Neural cell (in vitro differentiated cells): ENCODE measurements around the gene MAGI1. TPM values are rescaled to one million over a fixed set of nuclear protein-coding genes. Genes with fewer than 3 reads are reported as not detected.

ENCODE experiments used
- H2AFZ ChIP-seq: fragments of 200-600, 300-800 bp; sonication (generic), shearing (Covaris generic); 2 replicates; pipeline ENCODE4 v1.6.0; 2014; ENCODE audit warnings: low read depth, mild to moderate bottlenecking, antibody characterized with exemption, low read length, moderate library complexity
- H3F3A ChIP-seq: fragments of 200-600 bp; shearing (Covaris generic); 2 replicates; pipeline ENCODE4 v1.6.1; 2016; ENCODE audit warnings: mild to moderate bottlenecking, moderate library complexity, mixed read lengths, antibody characterized with exemption, low read length; ENCODE audit not compliant: insufficient read depth, poor library complexity, severe bottlenecking
- H3K27ac ChIP-seq: fragments of 200-600, 300-800 bp; sonication (generic), shearing (Covaris generic); 2 replicates; pipeline ENCODE4 v1.5.1; 2014; ENCODE audit warnings: mild to moderate bottlenecking, low read length, moderate library complexity
- H3K27me3 ChIP-seq: fragments of 300-800, 200-600 bp; sonication (generic), shearing (Covaris generic); 2 replicates; pipeline ENCODE4 v1.6.0; 2014; ENCODE audit warnings: mild to moderate bottlenecking, low read depth, low read length, moderate library complexity; ENCODE audit not compliant: insufficient read depth
- H3K36me3 ChIP-seq: fragments of 300-800, 200-600 bp; sonication (generic), shearing (Covaris generic); 2 replicates; pipeline ENCODE4 v1.5.1; 2014; ENCODE audit warnings: mild to moderate bottlenecking, antibody characterized with exemption, low read length, moderate library complexity; ENCODE audit not compliant: insufficient read depth
- H3K4me2 ChIP-seq: fragments of 300-800, 200-600 bp; sonication (generic), shearing (Covaris generic); 2 replicates; pipeline ENCODE4 v1.6.0; 2014; ENCODE audit warnings: mild to moderate bottlenecking, low read length
- H3K4me3 ChIP-seq: fragments of 300-800, 200-600 bp; sonication (generic), shearing (Covaris generic); 2 replicates; pipeline ENCODE4 v1.5.1; 2014; ENCODE audit warnings: mild to moderate bottlenecking, low read length, moderate library complexity
- H3K79me2 ChIP-seq: fragments of 200-600 bp; shearing (Covaris generic); replicated peaks from 2 replicates; pipeline ENCODE4 v1.6.0; 2014; ENCODE audit warnings: mild to moderate bottlenecking, low read length, moderate library complexity; ENCODE audit not compliant: insufficient read depth
- H3K9ac ChIP-seq: fragments of 300-800, 200-600 bp; sonication (generic), shearing (Covaris generic); 2 replicates; pipeline ENCODE4 v1.6.1; 2016; ENCODE audit warnings: mild to moderate bottlenecking, low read length, mixed read lengths
- H3K9me2 ChIP-seq: fragments of 200-600 bp; shearing (Covaris generic); 2 replicates; pipeline ENCODE4 v1.6.1; 2016; ENCODE audit warnings: mild to moderate bottlenecking, low read length, mixed read lengths; ENCODE audit not compliant: insufficient read depth
- H3K9me3 ChIP-seq: fragments of 200-600, 300-800 bp; sonication (generic), shearing (Covaris generic); 2 replicates; pipeline ENCODE4 v1.6.1; 2016; ENCODE audit warnings: mild to moderate bottlenecking, mixed run types, low read length, moderate library complexity, mixed read lengths
- H4K20me1 ChIP-seq: fragments of 200-600 bp; shearing (Covaris generic); 2 replicates; pipeline ENCODE4 v1.6.1; 2016; ENCODE audit warnings: mild to moderate bottlenecking, mixed run types; ENCODE audit not compliant: insufficient read depth
- CTCF ChIP-seq: fragments of 450-650 bp; IDR thresholded peaks from 2 replicates; pipeline ENCODE4 v1.5.1; 2014; ENCODE audit warnings: antibody characterized with exemption, mild to moderate bottlenecking, moderate library complexity; ENCODE audit not compliant: poor library complexity, severe bottlenecking
- EP300 ChIP-seq: fragments of 450-650 bp; conservative IDR thresholded peaks from 2 replicates; pipeline ENCODE4 v1.6.1; 2014; ENCODE audit warnings: antibody characterized with exemption, mild to moderate bottlenecking, moderate library complexity; ENCODE audit not compliant: poor library complexity, severe bottlenecking
- EZH2 ChIP-seq: fragments of 200-600, 300-800 bp; shearing (Covaris generic), sonication (generic); IDR thresholded peaks from 2 replicates; pipeline ENCODE4 v1.6.1; 2014; ENCODE audit warnings: antibody characterized with exemption, low read length, borderline replicate concordance, mild to moderate bottlenecking; ENCODE audit not compliant: insufficient read depth, poor library complexity, severe bottlenecking
- MXI1 ChIP-seq: fragments of 450-650 bp; conservative IDR thresholded peaks from 2 replicates; pipeline ENCODE4 v1.6.1; 2014; ENCODE audit warnings: antibody characterized with exemption, mild to moderate bottlenecking; ENCODE audit not compliant: poor library complexity, severe bottlenecking
- POLR2AphosphoS5 ChIP-seq: IDR thresholded peaks from 2 replicates; pipeline ENCODE4 v1.6.1; 2012
- RAD21 ChIP-seq: fragments of 450-650 bp; conservative IDR thresholded peaks from 2 replicates; pipeline ENCODE4 v1.6.1; 2014; ENCODE audit warnings: antibody characterized with exemption, mild to moderate bottlenecking, moderate library complexity
- SMC3 ChIP-seq: fragments of 450-650 bp; conservative IDR thresholded peaks from 2 replicates; pipeline ENCODE4 v1.6.1; 2014; ENCODE audit warnings: antibody characterized with exemption, mild to moderate bottlenecking, moderate library complexity; ENCODE audit not compliant: poor library complexity
- TAF1 ChIP-seq: IDR thresholded peaks from 2 replicates; pipeline ENCODE4 v1.6.1; 2012; ENCODE audit warnings: low read depth
- polyA plus RNA-seq: library from polyadenylated mRNA; depleted of rRNA; stranded (reverse); fragments of >200 nt; gene quantifications from 2 replicates; pipeline ENCODE4 v1.2.3, GENCODE V29; 2014
- TF ChIP-seq, protein P1 (sequence below): IDR thresholded peaks from 2 replicates; pipeline ENCODE4 v1.6.1; 2012; ENCODE audit warnings: borderline replicate concordance

MAGI1 gene
- polyA plus RNA-seq, 1 donor from 2014 or later = 44.7 TPM

- Histone ChIP-seq H3K9me2 (no peaks in the 10 kb centered on the region), H4K20me1 (no peaks in the 10 kb centered on the region)
- no peak for TF ChIP-seq EP300
- no peak for TF ChIP-seq EZH2
- no peak for TF ChIP-seq CTCF
- no peak for TF ChIP-seq MXI1
- no peak for TF ChIP-seq POLR2AphosphoS5
- no peak for TF ChIP-seq SMC3
- TF ChIP-seq TAF1 = no peak
- TF ChIP-seq, protein P1, sequence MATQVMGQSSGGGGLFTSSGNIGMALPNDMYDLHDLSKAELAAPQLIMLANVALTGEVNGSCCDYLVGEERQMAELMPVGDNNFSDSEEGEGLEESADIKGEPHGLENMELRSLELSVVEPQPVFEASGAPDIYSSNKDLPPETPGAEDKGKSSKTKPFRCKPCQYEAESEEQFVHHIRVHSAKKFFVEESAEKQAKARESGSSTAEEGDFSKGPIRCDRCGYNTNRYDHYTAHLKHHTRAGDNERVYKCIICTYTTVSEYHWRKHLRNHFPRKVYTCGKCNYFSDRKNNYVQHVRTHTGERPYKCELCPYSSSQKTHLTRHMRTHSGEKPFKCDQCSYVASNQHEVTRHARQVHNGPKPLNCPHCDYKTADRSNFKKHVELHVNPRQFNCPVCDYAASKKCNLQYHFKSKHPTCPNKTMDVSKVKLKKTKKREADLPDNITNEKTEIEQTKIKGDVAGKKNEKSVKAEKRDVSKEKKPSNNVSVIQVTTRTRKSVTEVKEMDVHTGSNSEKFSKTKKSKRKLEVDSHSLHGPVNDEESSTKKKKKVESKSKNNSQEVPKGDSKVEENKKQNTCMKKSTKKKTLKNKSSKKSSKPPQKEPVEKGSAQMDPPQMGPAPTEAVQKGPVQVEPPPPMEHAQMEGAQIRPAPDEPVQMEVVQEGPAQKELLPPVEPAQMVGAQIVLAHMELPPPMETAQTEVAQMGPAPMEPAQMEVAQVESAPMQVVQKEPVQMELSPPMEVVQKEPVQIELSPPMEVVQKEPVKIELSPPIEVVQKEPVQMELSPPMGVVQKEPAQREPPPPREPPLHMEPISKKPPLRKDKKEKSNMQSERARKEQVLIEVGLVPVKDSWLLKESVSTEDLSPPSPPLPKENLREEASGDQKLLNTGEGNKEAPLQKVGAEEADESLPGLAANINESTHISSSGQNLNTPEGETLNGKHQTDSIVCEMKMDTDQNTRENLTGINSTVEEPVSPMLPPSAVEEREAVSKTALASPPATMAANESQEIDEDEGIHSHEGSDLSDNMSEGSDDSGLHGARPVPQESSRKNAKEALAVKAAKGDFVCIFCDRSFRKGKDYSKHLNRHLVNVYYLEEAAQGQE = no peak
- no peak for TF ChIP-seq RAD21
These were observed 181.4 kb downstream of the MAGI1 start for GRCh38 chr3:65857327-65857726.

GRCh38 chr3:65856907-65857306 is 181.8 kb downstream of the MAGI1 start:
- no peak overlapping the region for H3K4me3 ChIP-seq
- no peaks in the 10 kb centered on the region for H3F3A ChIP-seq
- no peaks in the 10 kb centered on the region for H4K20me1 ChIP-seq
- H3K27ac ChIP-seq = no peak overlapping the region
- no peaks in the 10 kb centered on the region for H3K79me2 ChIP-seq
- H2AFZ ChIP-seq = no peak overlapping the region
- H3K27me3 ChIP-seq = no peaks in the 10 kb centered on the region
- no peaks in the 10 kb centered on the region for H3K9me3 ChIP-seq
- no peaks in the 10 kb centered on the region for H3K9me2 ChIP-seq
- no peak overlapping the region for H3K4me2 ChIP-seq
- H3K36me3 ChIP-seq = no peaks in the 10 kb centered on the region
- TF ChIP-seq SMC3 (no peak), EZH2 (no peak), TAF1 (no peak), EP300 (no peak), MXI1 (no peak), POLR2AphosphoS5 (no peak), RAD21 (no peak), CTCF (no peak)
- TF ChIP-seq, protein P1 = no peak
- H3K9ac ChIP-seq = no peak overlapping the region

More at GRCh38 chr3:65857327-65857726, 181.4 kb downstream of the MAGI1 start:
- no peak overlapping the region for H3K27ac ChIP-seq
- no peaks in the 10 kb centered on the region for H3K27me3 ChIP-seq
- H2AFZ ChIP-seq = no peak overlapping the region
- H3F3A ChIP-seq = no peaks in the 10 kb centered on the region
- no peak overlapping the region for H3K4me3 ChIP-seq
- H3K9ac ChIP-seq = no peak overlapping the region
- H3K4me2 ChIP-seq = no peak overlapping the region
- no peaks in the 10 kb centered on the region for H3K36me3 ChIP-seq
- H3K9me3 ChIP-seq = no peaks in the 10 kb centered on the region
- no peaks in the 10 kb centered on the region for H3K79me2 ChIP-seq
